GM12801 (cell line): ENCODE results near the gene DCBLD1.

ENCODE experiments used
- TF ChIP-seq, protein P1 (sequence below): IDR thresholded peaks from one replicate; pipeline ENCODE4 v1.5.1; 2011; ENCODE audit warnings: control low read depth; ENCODE audit not compliant: insufficient read length; ENCODE audit errors: extremely low read depth

DCBLD1 gene

DNA sequence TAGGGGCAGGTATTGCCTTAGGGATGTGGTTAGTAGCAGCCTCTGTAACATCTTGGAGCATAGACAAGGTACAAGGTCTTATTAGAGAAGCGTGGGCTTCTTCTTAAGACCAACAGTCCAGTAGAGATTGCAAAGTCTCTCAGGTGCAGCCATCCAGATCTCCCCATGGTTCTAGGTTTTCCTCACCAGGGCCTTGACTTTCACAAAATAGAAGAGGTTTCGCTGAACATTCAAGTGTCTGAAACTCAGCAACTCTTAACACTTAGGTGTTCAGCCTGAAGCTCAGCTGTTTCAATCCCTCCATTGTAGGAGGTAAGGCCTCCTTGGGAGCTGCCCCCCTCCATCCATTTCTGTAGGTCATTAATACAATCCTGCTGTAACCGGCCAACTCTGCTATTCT is 75.5 kb downstream of the DCBLD1 start:
- TF ChIP-seq, protein P1, sequence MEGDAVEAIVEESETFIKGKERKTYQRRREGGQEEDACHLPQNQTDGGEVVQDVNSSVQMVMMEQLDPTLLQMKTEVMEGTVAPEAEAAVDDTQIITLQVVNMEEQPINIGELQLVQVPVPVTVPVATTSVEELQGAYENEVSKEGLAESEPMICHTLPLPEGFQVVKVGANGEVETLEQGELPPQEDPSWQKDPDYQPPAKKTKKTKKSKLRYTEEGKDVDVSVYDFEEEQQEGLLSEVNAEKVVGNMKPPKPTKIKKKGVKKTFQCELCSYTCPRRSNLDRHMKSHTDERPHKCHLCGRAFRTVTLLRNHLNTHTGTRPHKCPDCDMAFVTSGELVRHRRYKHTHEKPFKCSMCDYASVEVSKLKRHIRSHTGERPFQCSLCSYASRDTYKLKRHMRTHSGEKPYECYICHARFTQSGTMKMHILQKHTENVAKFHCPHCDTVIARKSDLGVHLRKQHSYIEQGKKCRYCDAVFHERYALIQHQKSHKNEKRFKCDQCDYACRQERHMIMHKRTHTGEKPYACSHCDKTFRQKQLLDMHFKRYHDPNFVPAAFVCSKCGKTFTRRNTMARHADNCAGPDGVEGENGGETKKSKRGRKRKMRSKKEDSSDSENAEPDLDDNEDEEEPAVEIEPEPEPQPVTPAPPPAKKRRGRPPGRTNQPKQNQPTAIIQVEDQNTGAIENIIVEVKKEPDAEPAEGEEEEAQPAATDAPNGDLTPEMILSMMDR: no peak

DNA sequence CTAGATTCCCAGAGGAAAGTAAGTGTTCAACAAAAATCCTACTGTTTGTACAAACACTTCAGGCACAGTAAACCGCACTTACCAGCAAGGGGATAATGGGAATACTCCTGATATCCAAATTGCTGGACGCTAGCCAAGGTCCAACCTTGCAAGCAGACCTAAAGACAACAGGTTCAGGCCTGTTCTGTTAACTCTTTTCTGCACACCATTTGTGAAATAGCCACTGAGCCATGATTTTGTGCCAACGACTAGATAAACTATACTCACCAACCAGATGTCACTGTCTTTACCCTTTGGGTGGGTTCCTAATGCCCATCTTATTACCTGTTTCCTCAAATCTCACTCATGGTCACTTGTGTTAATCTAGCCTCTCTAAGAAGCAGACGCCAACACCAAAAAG is 76.3 kb downstream of the DCBLD1 start:
- TF ChIP-seq, protein P1: no peak

DNA sequence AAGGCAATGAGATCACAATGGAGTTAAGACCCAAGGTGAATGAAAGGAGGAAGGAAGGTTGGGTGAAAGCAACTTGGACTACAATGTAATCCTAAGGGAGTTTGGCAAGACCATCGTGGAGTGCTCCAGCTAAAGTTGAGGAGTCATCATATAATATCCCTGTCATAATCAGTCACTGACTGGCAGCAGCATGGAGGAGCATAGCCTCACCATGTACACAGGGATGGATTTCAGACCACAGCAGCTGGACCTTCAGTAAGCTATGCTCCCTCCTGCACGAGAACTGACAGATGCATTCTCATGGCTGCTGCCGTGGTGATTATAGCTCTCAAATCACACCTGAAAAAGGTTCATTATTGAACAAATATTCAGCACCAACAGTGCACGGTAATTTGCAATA is 76.8 kb downstream of the DCBLD1 start:
- TF ChIP-seq, protein P1: no peak

DNA sequence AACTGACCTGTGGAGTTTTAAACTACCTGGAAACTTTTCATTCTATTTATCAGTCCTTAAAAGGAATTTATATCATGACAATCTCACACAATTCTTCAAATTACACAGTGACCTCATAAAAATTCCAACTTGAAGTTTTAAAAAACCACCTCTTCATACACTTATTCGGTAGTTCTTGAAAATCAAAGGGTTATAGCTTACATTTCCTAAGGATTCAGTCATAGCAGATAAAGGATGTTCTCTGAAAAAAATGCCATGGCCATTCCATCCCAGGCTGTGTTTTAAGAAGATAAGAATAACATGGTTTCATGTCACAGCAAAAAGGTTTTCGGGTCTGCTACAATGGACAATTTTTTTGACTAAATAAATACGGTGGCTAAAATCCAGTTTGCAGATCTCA is 78.7 kb downstream of the DCBLD1 start:
- TF ChIP-seq, protein P1: no peak

DNA sequence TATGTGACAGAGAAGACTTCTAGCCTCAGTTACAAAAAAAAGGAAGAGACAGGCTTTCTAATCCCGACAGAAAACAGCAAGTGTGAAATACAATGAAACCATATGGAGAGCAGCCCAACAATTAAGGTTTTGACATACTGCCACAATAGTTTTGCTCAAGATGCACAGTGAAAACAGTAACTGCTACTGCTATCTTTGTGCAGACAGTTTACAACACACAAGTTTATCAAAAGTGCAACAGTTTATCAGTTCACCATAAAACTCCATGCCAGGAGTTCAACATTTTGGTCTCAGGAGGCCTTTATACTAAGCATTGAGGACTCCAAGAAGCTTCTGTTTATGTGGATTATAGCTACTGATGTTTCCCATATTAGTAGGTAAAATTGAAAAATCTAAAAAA is 82.2 kb downstream of the DCBLD1 start:
- TF ChIP-seq, protein P1: no peak

DNA sequence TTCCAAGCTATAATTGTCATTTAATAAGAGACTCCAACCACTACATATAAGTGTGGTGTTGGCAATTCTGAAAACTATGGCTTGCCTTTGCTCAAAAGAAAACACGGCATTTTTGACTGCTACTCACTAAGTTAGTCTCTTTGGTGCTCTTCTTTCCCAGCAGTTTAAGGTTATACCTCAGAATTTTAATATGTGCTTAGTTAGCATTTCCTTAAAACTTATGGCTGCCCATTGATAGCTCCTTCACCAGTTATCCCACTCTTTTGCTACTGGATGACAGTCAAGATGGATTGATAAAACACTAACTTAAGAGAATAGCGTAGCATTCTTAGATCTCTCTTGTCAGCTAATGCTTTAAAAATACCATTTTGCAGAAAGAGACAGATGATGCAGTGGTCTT is 85.8 kb downstream of the DCBLD1 start:
- TF ChIP-seq, protein P1: no peak

DNA sequence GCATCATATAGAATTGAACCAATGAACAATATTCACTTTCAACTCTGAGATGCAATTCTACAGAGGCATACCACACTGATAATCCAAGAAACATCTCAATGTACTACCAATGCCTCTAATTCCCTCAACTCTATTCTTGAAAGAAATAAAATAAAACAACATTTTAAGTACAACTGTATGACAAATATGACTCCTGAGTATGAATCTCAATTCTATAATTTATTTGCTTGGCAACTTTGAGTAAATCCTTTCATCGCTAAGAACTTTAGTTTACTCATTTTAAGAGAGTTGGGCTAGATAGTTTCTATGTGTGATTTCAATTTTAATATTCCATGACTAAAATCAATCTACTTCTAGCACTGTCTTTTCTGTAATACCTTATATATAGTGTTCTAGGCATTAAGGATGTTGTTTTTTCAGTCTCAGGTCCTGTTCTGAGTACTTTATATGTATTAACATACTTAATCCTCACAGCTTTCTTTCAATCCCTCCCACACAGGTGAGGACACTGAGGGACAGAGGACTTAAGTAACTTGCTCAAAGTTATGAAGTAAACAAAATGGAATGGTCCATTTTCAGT is 86.4 kb downstream of the DCBLD1 start:
- TF ChIP-seq, protein P1: no peak

DNA sequence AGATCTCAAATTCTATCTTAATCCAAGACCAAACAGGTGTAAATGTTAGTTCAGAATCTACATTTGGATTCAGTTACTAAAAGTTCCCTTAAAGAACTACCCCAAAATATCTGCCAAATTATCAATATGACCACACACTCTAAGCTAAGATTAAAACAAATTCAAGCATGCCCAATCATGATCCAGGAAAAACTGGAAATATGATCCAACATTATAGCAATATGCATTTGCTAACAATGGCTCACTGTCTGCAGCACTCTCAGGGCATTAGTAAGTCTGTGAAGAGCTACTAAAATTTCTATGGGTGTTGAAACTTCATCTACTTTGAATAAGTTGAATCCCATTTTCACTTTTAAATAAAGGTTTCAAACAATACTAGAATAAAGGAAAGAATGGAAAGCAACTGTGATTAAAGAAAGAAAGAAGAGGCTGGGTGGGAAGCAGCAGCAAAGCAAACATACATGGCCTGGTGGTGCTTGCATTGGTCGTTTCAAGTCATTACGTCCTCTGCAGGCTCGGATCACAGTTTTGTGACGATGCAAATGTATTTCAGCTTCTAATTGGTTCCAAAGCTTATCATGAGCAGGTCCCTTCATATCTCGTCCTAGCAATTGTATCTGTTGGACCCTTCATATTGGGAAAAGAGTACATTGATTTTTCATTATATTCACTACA is 90.7 kb downstream of the DCBLD1 start:
- TF ChIP-seq, protein P1: no peak
